ENCODE measurements around the gene MDM2.

The MDM2 gene

DNA sequence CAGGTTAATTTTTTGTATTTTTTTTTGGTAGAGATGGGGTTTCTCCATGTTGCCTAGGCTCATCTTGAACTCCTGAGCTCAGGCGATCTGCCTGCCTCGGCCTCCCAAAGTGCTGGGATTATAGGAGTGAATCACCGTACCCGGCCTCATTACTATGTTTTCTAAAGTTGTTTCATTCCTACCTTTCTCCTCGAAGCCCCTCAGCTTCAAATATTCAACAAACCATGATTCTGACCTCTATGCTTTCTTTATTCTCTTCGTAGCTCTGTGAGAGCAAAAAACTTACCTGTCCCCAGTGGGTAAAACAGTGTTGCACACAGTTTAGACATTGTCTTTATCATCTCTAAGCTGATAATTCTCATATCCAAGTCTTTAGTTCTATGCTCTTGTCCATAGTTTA is 26.2 kb upstream of the MDM2 start:
- ChIA-PET CTCF (interaction anchor here (1.4 to 1.7 kb wide), 3 partner anchors 11 to 50 kb away, joined by 4 to 6 read pairs (median 5); no protein-coding TSS in a partner anchor), POLR2A (no interaction called here)
- TF ChIP-seq CTCF (IDR thresholded peaks at IDR 0.05; ENCODE audit: control extremely low read depth, extremely low read depth, low read depth, missing control alignments), result no peak
- no peak for DNase-seq (ENCODE audit: extremely low spot score)

GRCh38 chr12:68784015-68784414 is 24.0 kb upstream of the MDM2 start:
- CTCF ChIA-PET, result interaction anchor here (1.0 to 1.3 kb wide), 3 partner anchors 12 to 23 kb away, joined by 3 read pairs; no protein-coding TSS in a partner anchor
- POLR2A ChIA-PET, result no interaction called here
- no peak for DNase-seq (ENCODE audit: extremely low spot score)
- TF ChIP-seq CTCF (IDR thresholded peaks at IDR 0.05; ENCODE audit: control extremely low read depth, extremely low read depth, low read depth, missing control alignments), result no peak

GRCh38 chr12:68785358-68785757 is 22.6 kb upstream of the MDM2 start:
- TF ChIP-seq CTCF (IDR thresholded peaks at IDR 0.05; ENCODE audit: control extremely low read depth, extremely low read depth, low read depth, missing control alignments), result no peak
- DNase-seq (ENCODE audit: extremely low spot score), result no peak
- POLR2A ChIA-PET, result no interaction called here
- CTCF ChIA-PET, result interaction anchor here (1.3 to 1.6 kb wide), 2 partner anchors 10 to 22 kb away, joined by 3 to 9 read pairs; no protein-coding TSS in a partner anchor

- ChIA-PET POLR2A (no interaction called here), CTCF (interaction anchor here (1.6 kb wide), 1 partner anchor 10 kb away, joined by 9 read pairs; no protein-coding TSS in a partner anchor)
- TF ChIP-seq CTCF (IDR thresholded peaks at IDR 0.05; ENCODE audit: control extremely low read depth, extremely low read depth, low read depth, missing control alignments), result no peak
- DNase-seq (ENCODE audit: extremely low spot score), result no peak
These were observed 22.2 kb upstream of the MDM2 start for GRCh38 chr12:68785823-68786222.

DNA sequence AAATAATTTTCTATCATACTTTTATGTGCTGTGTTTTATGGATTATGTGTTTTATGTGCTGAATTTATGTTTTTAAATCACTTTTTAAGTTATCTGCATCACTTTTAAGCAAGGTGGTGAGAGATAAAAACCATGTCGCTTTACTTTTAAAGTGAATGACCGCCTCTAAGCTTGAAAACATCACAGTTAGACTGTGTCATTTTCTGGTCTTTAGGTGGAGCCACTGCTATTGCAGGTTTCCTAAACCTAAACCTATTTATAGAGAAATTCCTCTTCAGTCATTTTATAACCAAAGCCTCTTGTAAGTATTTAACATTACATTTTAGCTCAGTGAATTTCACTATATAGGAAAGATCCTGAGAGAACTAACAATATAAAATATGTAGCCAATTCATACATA is 21.0 kb upstream of the MDM2 start:
- CTCF ChIA-PET, result interaction anchor here (1.0 to 1.1 kb wide), 2 partner anchors 17 to 20 kb away, joined by 3 to 4 read pairs; no protein-coding TSS in a partner anchor
- no peak for TF ChIP-seq CTCF (IDR thresholded peaks at IDR 0.05; ENCODE audit: control extremely low read depth, extremely low read depth, low read depth, missing control alignments)
- POLR2A ChIA-PET, result no interaction called here
- no peak for DNase-seq (ENCODE audit: extremely low spot score)

DNA sequence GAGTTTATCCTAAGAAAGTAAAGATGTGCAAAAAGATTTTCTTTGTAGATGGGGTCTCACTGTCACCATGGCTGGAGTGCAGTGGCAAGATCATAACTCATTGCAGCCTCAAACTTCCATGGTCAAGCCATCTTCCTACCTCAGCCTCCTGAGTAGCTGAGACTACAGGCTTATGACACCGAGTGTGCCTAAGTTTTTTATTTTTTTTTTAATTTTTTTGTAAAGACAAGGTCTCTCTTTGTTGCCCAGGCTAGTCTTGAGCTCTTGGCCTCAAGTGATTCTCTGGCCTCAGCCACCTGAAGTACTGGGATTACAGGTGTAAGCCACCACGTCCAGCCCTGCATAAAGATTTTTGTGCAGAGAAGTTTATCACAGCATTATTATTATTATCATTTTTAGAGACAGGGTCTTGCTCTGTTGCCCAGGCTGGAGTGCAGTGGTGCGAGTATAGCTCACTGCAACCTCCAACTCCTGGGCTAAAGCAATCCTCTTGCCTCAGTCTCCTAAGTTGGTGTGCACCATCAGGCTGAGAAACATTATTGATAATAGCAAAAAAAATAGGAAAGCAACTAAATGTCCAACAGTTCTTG is 19.3 kb upstream of the MDM2 start:
- no peak for TF ChIP-seq CTCF (IDR thresholded peaks at IDR 0.05; ENCODE audit: control extremely low read depth, extremely low read depth, low read depth, missing control alignments)
- ChIA-PET POLR2A (no interaction called here), CTCF (interaction anchor here (0.8 to 1.8 kb wide), 3 partner anchors 19 to 41 kb away, joined by 4 to 6 read pairs (median 6); partner anchors contain the start of gene MDM2)
- DNase-seq (ENCODE audit: extremely low spot score), result no peak

Data from GM10248 (cell line).